ENCODE data around the gene SLC2A2. TPM values are rescaled to one million over a fixed set of nuclear protein-coding genes. Genes with fewer than 3 reads are reported as not detected.

SLC2A2 gene
- total RNA-seq, 1 experiment from 2014 or later: not detected

DNA sequence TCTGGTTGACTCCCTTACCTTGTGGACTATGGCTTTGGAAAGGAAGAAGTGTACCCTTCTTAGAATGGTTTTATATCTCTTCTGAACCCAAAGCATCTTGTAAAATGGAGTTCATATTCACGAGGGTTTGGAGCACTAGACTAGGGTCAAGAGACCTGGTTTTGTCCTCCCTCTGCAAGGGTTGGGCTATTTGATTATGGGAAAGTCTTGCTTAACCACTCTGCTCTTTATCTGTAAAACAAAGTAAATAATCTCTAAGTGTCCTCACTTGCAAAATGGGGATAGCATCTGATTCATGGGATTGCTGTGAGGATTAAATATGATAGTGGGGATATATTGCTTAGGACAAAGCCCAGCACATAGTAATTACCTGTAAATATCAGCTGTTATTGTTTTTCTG, 17.9 kb upstream of the SLC2A2 start:
- ChIA-PET CTCF (no interaction called here), POLR2A (no interaction called here)
- Mint-ChIP-seq H3K36me3 (no peaks in the 10 kb centered on the region), H3K9me3 (no peaks in the 10 kb centered on the region), H3K27ac (no peak overlapping the region), H3K4me3 (no peak overlapping the region), H3K27me3 (ENCODE audit: low read depth) (no peaks in the 10 kb centered on the region; the same call in 1 of the 2 replicates), H3K4me1 (peaks cover 2% of the 10 kb centered on the region)
- TF ChIP-seq, protein P1, sequence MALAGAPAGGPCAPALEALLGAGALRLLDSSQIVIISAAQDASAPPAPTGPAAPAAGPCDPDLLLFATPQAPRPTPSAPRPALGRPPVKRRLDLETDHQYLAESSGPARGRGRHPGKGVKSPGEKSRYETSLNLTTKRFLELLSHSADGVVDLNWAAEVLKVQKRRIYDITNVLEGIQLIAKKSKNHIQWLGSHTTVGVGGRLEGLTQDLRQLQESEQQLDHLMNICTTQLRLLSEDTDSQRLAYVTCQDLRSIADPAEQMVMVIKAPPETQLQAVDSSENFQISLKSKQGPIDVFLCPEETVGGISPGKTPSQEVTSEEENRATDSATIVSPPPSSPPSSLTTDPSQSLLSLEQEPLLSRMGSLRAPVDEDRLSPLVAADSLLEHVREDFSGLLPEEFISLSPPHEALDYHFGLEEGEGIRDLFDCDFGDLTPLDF (CRISPR knock-in tag; IDR thresholded peaks at IDR 0.05): no peak
- TF ChIP-seq ESRRA (CRISPR knock-in tag; IDR thresholded peaks at IDR 0.05; ENCODE audit: borderline replicate concordance): no peak
- no peak for TF ChIP-seq IRF2 (CRISPR knock-in tag; IDR thresholded peaks at IDR 0.05; ENCODE audit: borderline replicate concordance, low read depth)
- no peak for TF ChIP-seq JAZF1 (CRISPR knock-in tag; IDR thresholded peaks at IDR 0.05)
- TF ChIP-seq USF1 (CRISPR knock-in tag; IDR thresholded peaks at IDR 0.05): no peak
- no peak for TF ChIP-seq ZNF121 (CRISPR knock-in tag; IDR thresholded peaks at IDR 0.05)
- DNase-seq (ENCODE audit: low spot score) (no peak), ATAC-seq (no peak)

- TF ChIP-seq ZNF232 (CRISPR knock-in tag; IDR thresholded peaks at IDR 0.05): no peak
- TF ChIP-seq, protein P2, sequence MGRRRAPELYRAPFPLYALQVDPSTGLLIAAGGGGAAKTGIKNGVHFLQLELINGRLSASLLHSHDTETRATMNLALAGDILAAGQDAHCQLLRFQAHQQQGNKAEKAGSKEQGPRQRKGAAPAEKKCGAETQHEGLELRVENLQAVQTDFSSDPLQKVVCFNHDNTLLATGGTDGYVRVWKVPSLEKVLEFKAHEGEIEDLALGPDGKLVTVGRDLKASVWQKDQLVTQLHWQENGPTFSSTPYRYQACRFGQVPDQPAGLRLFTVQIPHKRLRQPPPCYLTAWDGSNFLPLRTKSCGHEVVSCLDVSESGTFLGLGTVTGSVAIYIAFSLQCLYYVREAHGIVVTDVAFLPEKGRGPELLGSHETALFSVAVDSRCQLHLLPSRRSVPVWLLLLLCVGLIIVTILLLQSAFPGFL (CRISPR knock-in tag; IDR thresholded peaks at IDR 0.05; ENCODE audit: borderline replicate concordance): no peak
- no peak for TF ChIP-seq TP53 (CRISPR knock-in tag; IDR thresholded peaks at IDR 0.05)
- TF ChIP-seq ZNF263 (CRISPR knock-in tag; IDR thresholded peaks at IDR 0.05; ENCODE audit: low read depth): no peak
- TF ChIP-seq PRDM15 (CRISPR knock-in tag; IDR thresholded peaks at IDR 0.05): no peak
- TF ChIP-seq ZNF416 (CRISPR knock-in tag; IDR thresholded peaks at IDR 0.05): no peak
- no peak for TF ChIP-seq NR2C2 (CRISPR knock-in tag; IDR thresholded peaks at IDR 0.05)
- TF ChIP-seq, protein P3, sequence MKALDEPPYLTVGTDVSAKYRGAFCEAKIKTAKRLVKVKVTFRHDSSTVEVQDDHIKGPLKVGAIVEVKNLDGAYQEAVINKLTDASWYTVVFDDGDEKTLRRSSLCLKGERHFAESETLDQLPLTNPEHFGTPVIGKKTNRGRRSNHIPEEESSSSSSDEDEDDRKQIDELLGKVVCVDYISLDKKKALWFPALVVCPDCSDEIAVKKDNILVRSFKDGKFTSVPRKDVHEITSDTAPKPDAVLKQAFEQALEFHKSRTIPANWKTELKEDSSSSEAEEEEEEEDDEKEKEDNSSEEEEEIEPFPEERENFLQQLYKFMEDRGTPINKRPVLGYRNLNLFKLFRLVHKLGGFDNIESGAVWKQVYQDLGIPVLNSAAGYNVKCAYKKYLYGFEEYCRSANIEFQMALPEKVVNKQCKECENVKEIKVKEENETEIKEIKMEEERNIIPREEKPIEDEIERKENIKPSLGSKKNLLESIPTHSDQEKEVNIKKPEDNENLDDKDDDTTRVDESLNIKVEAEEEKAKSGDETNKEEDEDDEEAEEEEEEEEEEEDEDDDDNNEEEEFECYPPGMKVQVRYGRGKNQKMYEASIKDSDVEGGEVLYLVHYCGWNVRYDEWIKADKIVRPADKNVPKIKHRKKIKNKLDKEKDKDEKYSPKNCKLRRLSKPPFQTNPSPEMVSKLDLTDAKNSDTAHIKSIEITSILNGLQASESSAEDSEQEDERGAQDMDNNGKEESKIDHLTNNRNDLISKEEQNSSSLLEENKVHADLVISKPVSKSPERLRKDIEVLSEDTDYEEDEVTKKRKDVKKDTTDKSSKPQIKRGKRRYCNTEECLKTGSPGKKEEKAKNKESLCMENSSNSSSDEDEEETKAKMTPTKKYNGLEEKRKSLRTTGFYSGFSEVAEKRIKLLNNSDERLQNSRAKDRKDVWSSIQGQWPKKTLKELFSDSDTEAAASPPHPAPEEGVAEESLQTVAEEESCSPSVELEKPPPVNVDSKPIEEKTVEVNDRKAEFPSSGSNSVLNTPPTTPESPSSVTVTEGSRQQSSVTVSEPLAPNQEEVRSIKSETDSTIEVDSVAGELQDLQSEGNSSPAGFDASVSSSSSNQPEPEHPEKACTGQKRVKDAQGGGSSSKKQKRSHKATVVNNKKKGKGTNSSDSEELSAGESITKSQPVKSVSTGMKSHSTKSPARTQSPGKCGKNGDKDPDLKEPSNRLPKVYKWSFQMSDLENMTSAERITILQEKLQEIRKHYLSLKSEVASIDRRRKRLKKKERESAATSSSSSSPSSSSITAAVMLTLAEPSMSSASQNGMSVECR (CRISPR knock-in tag; IDR thresholded peaks at IDR 0.05; ENCODE audit: borderline replicate concordance): no peak
- TF ChIP-seq E2F5 (CRISPR knock-in tag; IDR thresholded peaks at IDR 0.05): no peak
- TF ChIP-seq, protein P1 (CRISPR knock-in tag; IDR thresholded peaks at IDR 0.05): no peak
- Mint-ChIP-seq H3K4me3 (no peak overlapping the region), H3K27me3 (ENCODE audit: low read depth) (no peaks in the 10 kb centered on the region), H3K9me3 (no peaks in the 10 kb centered on the region), H3K36me3 (no peaks in the 10 kb centered on the region), H3K4me1 (no peaks in the 10 kb centered on the region), H3K27ac (no peak overlapping the region)
- ATAC-seq (no peak), DNase-seq (ENCODE audit: low spot score) (no peak)
- CTCF ChIA-PET: no interaction called here
- POLR2A ChIA-PET: no interaction called here
Observed at GRCh38 chr3:171039674-171040073, 13.2 kb upstream of the SLC2A2 start.
